Activated CD4-positive, alpha-beta T cell treated with anti-CD3 and anti-CD28 coated beads, Interleukin-2, amount 50 U/mL, for 24 hours (primary cell): Measurements from ENCODE around the gene PDCL3.
A peak's percentile ranks its signal among the peaks of the same experiment; 100 is the strongest.

ENCODE experiments used
- DNase-seq, 2 donors: peaks; one replicate each; pipeline ENCODE4 v3.0.0-alpha.2; 2020; ENCODE audit warnings: low read depth in 1 of 2, low spot score in 1 of 2

Gene PDCL3

DNA sequence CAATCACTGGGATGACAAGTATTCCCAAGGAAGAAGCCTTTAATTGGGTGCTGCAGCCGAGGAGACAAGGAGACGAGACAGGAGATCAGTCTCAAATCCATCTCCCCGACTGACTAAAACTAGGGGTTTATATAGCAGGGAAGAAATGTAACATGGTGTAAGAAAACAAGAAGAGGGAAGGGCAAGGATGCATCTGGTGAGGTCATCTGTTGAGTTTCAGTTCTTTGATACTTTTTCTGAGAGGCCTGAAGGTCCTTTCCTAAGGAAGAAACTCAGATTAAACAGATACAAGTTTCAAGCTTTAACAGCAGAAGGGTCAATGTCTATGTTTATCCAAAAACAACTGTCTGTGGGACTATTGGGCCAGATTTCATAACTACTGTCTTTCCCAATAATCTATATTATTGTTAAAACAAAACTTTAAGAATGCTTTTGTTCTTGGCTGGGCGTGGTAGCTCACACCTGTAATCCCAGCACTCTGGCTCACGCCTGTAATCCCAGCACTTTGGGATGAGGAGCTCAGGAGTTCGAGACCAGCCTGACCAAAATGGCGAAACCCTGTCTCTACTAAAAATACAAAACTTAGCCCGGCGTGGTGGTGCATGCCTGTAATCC is 2.5 kb upstream of the PDCL3 start:
- DNase-seq: no peak

DNA sequence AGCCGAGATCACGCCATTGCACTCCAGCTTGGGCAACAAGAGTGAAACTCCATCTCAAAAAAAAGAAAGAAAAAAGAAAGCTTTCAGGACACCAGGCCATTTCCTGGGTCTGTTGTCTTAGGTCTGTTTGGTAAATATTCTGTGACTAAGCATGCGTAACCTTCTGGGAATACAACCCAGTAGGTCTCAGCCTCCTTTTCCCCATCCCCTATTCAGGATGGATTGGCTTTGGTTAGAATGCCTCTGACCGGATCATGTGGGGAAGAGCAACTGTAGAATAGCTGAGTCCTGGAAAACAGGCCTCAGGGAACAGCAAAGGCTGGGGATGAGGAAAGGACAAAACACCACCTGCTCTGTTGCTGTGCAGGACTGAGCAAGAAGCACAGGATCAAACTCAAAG is 1.6 kb upstream of the PDCL3 start:
- no peak for DNase-seq

DNA sequence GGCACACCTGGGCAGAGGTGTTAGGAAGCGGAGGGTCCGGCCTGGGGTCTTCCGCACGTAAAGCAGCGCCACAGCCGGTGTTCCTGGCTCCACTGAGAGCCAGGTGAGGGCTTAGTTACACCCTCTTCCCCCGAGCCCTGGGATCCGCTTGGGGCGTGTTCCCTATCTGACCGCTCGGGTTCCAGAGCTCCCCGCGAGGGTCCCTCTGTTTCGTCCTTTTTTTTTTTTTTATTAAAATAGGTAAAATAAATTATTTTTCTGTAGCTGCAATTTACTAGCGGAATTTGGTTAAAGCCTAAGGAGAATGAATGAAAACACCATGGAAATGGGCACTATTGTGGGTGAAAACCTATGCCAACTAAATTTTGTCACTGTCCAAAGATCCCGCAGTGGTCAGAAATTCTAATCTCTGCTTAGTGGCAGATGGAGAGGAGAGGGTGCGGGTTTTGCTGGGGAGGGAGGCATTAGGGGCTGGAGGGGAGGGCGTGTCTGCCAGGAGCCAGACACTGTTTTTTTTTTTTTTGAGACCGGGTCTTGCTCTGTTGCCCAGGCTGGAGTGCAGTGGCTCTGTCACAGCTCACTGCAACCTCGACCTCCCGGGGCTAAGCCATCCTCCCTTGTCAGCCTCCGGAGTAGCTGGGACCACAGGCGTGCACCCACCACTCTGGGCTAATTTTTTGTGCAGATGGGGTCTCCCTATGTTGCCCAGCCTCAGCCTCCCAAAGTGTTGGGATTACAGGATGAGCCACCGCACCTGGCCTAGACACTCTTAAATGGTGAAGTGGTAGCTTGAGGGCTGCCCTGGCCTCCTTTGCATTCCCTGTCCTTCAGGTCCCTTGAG is 834 bp downstream of the PDCL3 start:
- DNase-seq: no peak

DNA sequence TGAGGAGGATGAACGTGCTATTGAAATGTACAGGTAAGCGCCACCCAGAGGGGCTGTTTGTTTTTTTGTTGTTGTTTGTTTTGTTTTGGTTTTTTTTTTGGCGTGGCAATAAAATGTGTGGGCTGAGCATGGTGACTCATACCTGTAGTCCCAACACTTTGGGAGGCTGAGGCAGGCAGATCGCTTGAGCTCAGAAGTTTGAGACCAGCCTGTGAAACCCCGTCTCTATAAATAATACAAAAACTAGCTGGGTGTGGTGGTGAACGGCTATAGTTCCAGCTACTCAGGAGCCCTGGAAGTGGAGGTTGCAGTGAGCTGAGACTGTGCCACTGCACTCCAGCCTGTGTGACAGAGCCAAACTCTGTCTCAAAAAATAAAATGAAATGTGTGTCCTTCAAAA is 6.2 kb downstream of the PDCL3 start:
- DNase-seq: no peak

DNA sequence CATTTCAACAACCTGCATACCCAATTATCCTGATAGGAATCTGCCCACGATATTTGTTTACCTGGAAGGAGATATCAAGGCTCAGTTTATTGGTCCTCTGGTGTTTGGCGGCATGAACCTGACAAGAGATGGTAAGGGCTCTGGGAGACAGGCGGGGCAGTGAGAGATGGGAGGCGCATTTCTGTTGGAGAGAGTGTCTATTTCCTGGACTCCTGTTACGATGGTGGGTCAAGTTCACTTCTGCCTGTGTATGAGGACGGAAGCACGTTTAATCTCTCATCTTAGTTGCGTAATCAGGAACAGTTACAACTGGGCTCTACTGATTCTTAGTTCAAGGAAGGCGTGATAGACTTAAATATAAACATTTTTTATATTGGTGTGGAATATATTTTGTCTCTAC is 8.9 kb downstream of the PDCL3 start:
- no peak for DNase-seq

DNA sequence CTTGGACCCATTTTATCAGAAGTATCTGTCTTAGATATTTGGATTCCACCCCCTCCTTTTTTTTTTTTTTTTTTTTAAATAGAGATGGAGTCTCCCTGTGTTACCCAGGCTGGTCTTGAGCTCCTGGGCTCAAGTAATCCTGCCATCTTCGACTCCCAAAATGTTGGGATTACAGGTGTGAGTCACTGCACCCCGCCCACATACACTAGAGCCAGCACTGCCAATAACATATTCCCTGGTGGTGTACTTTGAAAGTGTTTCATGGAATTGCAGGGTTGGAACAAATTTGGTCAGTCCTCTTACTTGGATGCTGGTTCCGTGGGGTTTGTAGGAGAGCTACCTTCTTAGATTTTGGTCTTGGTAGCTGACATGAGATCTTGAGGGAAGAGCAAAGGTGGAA is 15.0 kb downstream of the PDCL3 start:
- no peak for DNase-seq

DNA sequence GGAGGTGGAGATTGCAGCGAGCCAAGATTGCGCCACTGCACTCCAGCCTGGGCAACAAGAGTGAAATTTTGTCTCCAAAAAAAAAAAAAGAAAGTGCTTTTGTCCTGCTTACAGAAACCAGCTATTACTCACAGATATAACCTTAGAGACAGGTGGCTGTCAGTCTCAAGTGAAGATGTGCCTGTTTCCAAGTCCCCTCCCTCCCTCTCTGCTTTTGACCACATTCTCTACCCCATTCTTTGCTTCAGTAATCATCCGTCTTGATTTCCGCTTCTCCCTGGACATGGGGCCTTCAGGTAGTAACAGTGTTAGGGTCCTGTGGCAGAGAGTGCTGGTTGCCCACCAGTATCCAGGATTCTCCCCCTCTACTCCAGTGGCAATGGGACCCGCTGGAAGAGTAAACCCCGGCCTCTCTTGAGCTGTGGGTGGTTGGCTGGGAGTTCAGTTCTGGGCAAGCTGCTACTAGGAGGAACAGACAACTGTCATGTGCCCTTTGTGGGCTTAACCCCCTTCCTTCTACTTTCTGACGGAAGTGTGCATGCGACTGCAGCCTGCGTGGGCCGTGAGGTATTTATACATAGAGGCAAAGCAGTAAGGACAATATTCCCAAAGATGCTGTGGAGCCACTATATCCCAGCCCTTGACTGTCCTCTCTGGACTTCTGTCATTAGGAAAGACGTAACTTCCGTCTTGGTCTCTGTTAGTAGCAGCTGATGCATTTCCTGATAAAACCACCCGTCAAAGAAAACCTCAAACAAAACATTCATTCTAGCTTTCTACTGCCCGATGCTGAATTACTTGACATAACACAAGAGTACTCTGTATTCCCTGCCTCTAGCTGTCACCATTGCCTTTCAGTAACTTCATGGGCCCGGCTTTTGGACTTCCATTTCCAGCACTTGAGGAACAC is 17.8 kb downstream of the PDCL3 start:
- peak in 1 of 2 donors; percentile 6 for DNase-seq

DNA sequence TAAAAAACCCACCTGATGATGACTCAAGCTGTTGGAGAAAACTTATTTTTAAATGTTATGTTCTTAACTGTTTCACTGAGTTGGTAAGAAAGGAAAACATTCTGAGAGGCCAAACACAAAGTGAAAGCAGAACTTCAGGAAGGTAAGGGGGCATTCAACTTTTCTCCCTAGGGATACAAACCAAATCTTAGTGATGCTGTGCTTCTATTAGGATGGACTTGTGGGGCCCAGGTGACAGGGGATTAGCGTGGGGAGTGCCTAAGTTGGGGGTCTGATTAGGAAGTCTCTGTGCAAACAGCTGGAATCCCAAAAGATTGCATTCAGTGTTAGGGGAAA is 18.5 kb downstream of the PDCL3 start:
- DNase-seq: no peak

DNA sequence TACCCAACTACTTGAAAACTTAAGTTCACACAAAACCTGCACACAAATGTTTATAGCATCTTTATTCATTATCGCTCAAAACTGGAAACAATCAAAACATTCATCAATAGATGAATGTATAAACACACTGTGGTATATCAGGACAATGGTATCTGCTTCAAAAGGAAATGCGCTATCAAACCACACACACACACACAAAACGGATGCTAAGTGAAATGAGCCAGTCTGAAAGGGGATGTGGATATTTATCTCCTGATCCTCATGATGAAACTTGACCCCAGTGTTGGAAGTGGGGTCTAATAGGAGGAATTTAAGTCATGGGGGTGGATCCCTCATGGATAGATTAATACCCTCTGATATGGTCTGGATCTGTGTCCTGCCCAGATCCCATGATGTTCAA is 22.0 kb downstream of the PDCL3 start:
- no peak for DNase-seq

DNA sequence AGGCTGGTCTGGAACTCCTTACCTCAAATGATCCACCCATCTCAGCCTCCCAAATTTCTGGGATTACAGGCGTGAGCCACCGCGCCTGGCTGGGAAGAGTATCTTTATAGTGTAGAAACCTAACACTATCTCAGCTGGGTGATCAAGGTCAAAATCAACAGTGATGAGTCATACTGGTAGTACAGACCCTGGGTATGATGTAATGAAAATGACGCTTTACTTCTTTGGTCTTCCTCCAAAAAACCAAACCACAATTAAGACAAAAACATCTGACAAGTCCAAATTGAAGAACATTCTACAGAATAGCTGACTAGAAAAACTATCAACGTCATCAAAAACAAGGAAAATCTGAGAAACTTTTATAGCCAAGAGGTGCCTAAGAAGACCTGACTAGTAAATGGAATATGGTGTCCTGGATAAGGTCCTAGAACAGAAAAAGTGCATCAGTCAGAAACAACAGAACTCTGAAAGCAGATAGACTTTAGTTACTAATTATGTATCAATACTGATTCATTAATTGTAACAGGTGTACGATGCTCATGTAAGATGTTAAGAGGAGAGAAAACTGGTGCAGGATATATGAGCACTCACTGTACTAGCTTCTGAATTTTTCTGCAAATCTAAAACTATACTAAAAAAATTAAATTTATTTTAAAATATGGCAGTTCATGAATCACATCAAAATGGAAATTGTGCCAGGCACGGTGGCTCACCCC is 25.4 kb downstream of the PDCL3 start:
- DNase-seq: no peak

DNA sequence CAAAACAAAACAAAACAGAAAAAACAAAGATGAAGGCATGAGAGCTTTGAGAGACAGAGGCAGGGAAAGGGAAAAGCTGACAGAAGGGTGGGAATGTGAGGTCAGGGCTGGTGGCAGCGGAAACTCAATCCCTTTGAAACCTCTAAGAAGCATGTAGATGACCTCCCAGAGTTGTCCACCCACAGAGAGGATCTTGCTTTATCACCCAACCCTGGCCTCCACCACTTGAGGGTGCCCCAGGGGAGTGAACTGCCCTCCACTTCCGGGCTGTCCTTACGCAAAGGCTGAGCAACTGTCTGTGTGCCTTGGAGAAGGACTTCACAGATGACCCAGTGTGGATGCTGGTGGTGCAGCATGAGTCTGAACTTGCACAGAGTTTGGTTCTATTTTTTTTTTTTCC is 26.7 kb downstream of the PDCL3 start:
- no peak for DNase-seq

DNA sequence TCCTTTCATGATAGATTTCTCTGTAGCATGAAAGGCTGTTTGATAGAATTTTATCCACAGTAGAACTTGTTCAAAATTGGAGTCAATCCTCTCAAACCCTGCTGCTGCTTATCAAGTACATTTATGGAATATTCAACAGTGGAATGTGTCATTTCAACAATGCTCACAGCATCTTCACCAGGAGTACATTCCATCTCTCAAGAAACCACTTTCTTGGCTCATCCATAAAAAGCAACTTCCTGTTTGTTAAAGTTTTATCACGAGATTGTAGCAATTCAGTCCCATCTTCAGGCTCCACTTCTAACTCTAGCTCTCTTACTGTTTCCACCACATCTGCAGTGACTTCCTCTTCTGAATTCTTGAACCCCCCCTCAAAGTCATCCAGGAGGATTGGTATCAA is 29.4 kb downstream of the PDCL3 start:
- no peak for DNase-seq

DNA sequence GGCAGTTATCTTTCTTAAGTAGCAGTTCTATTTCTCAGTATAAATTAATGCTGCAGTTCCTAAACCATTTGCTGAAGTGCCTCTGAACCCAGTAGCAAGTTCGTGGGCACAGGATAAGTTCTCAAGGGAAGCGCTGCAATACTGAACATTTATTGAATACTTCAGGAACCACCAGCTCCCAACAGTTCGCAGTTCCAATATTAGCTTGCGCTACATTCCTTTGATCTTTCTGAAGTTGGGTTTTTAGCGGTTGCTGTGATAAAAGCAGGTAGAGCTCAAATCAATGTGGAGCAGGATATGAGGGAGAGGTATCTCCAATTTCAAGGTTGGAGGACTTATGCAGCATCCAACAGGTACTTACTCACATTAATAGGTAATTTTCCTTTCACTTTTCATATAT is 33.7 kb downstream of the PDCL3 start:
- DNase-seq: no peak

DNA sequence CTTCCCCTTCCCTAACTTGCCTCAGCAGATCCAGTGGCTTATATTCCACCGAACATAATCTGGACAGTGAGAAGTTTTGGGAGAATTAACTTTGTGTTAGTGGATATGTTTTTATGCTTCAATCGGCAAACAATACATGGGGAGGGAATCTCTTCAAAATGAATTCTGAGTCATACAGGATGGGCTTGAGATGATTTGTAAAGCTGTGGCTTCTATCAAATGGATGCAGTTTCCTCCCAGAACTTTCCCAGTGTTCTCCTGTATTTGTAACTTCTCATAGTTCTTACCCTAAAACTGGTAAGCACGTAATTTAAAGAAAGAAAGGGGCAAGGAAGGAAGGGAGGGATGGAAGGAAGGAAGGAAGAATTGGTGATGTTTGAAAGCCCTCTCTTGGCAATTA is 36.8 kb downstream of the PDCL3 start:
- no peak for DNase-seq

DNA sequence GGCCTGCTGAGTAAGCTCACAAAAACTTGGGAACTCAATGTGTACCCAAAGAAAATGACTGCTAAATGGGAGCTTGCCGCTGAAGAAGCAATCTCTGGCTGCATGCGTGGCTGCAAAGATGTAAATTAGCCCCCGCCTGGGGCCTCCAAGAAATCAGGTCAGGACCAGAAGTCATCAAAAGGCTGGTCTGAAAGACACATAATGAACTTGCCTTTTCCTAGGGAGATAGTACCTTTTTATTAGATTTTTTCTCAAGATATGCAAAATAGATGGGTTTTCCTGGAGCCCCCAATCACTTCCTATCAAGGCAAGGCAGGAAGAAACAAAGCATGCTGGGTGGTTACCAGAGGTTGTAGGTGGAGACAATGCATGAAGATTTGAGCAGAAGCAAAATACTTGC is 38.9 kb downstream of the PDCL3 start:
- no peak for DNase-seq

DNA sequence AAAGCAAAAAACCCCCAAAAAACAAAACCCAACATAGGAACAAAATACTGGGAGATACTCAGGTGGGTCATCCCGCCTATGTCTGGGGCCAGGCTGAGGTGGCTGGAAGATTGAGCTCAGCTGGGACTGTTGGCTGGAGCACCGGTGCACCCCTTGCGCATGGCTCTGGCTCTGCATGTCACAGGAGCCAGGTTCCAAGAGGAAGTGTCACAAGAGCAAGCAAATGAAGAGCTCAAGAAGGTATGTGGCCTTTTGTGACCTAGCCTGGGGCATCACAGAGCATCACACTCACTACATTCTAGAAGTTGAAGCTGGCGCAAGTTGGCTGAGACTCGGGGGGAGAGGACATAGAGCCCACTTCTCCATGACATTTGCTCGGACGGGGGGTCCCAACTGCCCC is 40.6 kb downstream of the PDCL3 start:
- no peak for DNase-seq

DNA sequence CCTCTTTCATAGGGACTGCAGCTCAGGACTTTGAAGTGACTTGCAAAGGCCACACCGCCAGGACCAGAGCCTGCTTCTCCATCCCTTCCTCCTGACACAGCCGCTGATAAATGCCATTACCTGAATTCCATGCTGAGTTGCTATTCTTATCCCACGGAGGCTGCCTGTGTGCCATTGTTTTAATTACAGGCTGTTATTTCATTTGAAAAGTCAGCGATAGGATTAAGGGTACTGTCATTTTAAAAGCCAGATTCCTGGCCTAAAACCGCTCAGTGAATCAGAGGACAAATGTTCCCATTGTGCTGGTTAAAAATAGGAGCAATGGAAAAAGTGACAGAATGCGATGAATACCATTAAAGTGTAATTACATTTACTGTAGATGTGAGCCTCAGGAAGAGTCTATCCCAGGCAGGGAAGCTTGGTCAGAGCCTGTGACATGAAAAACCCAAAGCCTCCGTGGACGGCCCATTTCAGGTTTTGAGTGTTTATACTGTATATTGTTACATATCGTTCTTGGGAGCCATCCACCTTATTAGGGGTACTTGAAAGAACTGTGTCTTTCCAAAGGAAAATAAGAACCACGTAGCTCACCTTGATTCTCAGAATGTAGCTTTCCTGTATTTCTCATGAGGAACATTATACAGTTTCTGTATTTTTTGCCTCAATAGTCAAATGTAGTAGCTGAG is 41.3 kb downstream of the PDCL3 start:
- DNase-seq: no peak

DNA sequence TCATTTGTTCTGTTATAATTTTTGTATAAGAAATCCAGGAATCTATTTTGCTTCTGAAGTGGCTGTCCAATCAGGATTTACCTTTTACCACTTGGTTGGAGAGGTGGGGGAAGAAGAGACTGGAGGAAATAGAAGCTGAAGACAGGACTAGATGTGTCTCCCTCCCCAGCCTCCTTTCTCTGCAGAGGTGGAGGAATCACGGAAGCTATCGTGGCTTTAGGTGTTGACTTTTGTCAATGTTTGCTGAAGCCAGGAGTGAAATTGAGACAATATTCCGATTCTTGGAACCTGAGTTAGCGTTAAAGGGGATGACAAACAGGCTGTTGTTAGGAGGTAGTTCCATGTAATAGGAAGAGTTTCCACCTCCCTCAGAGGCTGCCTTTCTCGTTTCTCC is 43.5 kb downstream of the PDCL3 start:
- no peak for DNase-seq

DNA sequence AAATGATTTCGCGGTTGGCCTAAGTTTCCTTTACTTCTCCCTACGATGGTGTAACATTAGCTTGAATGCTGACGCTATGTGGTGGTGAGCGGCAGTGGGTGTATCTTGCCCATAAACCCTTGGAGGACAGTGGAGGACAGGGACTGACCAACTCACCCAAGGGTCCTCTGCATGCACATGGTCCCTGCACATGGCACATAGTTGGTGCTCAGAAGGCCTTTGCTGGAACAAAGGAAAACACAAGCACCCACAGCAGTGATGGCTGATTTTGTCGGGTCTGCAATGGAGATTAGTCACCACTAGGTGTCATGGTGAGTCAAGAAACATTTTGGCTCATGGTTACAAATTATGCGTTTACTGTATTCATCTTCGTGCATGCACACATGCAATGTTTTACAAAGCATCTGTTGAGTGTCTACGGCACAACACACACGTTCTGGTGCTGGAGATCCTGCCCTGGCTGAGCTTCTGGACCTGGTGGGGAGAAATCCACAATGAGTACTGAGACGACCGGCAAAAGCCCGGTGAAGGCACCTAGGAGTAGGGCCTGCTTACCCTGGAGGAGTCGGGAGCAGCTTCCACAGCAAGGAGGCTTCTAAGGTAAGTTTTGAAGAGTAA is 44.0 kb downstream of the PDCL3 start:
- DNase-seq: peak in 1 of 2 donors; percentile 26

DNA sequence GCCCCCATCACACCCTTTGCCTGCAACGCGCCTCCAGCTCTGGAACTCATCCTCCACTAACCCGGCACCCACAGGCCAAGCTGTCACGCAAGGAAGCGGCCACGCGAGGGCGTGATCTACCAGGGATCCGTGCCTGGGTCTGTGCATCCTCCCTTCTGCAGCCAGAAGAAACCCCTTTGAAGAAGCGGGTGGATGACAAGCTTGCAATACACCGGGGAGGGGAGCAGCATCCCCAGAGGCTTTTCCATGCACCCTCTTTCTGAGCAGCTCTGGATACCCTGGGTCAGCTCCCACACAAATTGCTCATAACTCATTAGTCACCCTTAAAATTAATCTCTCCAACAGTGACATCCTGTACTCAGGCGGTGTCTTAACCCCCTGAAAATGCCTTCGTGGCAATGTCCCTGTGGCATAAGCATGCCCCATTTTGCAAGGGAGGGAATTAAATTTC is 47.6 kb downstream of the PDCL3 start:
- peak; percentile 55 to 57 for DNase-seq
